ENCODE measurements around the gene NUAK2. TPM values are rescaled to one million over a fixed set of nuclear protein-coding genes. Genes with fewer than 3 reads are reported as not detected.

NUAK2 gene

Small RNA genes within 50 kb of the gene (small RNA-seq; reads per million reads assigned to genes)
- gene SNRPGP10 (ENCODE audit: insufficient read depth): not detected

Measured in neuronal stem cell (in vitro differentiated cells).